ENCODE data around the gene PRDM4.

GRCh38 chr12:107779077-107779831, 18.3 kb upstream of the PRDM4 start:
- TF ChIP-seq, protein P1, sequence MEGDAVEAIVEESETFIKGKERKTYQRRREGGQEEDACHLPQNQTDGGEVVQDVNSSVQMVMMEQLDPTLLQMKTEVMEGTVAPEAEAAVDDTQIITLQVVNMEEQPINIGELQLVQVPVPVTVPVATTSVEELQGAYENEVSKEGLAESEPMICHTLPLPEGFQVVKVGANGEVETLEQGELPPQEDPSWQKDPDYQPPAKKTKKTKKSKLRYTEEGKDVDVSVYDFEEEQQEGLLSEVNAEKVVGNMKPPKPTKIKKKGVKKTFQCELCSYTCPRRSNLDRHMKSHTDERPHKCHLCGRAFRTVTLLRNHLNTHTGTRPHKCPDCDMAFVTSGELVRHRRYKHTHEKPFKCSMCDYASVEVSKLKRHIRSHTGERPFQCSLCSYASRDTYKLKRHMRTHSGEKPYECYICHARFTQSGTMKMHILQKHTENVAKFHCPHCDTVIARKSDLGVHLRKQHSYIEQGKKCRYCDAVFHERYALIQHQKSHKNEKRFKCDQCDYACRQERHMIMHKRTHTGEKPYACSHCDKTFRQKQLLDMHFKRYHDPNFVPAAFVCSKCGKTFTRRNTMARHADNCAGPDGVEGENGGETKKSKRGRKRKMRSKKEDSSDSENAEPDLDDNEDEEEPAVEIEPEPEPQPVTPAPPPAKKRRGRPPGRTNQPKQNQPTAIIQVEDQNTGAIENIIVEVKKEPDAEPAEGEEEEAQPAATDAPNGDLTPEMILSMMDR (IDR thresholded peaks at IDR 0.05; ENCODE audit: insufficient read depth, low read length): no peak
- no peak for TF ChIP-seq POLR2AphosphoS5 (IDR thresholded peaks at IDR 0.05; ENCODE audit: low read depth)

Measured in HL-60 (cell line).